HG03175 (cell line): Measurements from ENCODE around the gene KIF24.
"Not testable (repeated sequence)": the region's sequence is repeated elsewhere in the genome, so short reads cannot be mapped to it uniquely, and the experiment has no call there.

Experiments used
- ATAC-seq: cut with Tn5 transposase; IDR thresholded peaks from one replicate; pipeline ENCODE4 v1.9.1; 2021; ENCODE audit warnings: mild to moderate bottlenecking, moderate library complexity; ENCODE audit not compliant: unreplicated experiment

The KIF24 gene

GRCh38 chr9:34332076-34332964 lies 3.3 kb upstream of the KIF24 start:
- ATAC-seq = no peak

GRCh38 chr9:34331196-34331595 lies 2.1 kb upstream of the KIF24 start:
- ATAC-seq = no peak

GRCh38 chr9:34328500-34328986 lies 525 bp downstream of the KIF24 start:
- ATAC-seq = no peak

- no peak for ATAC-seq
Observed at GRCh38 chr9:34326690-34327089, 2.4 kb downstream of the KIF24 start.

GRCh38 chr9:34322899-34323591 lies 6.0 kb downstream of the KIF24 start:
- ATAC-seq = no peak

- no peak for ATAC-seq
Observed at GRCh38 chr9:34321451-34321850, 7.6 kb downstream of the KIF24 start.

GRCh38 chr9:34318163-34318790 lies 10.8 kb downstream of the KIF24 start:
- ATAC-seq = no peak

GRCh38 chr9:34317436-34317835 lies 11.6 kb downstream of the KIF24 start:
- ATAC-seq = no peak

- no peak for ATAC-seq
Observed at GRCh38 chr9:34311499-34312185, 17.4 kb downstream of the KIF24 start.

GRCh38 chr9:34310215-34310614 lies 18.9 kb downstream of the KIF24 start:
- no peak for ATAC-seq

GRCh38 chr9:34308316-34308715 lies 20.8 kb downstream of the KIF24 start:
- not testable (repeated sequence) for ATAC-seq

- not testable (repeated sequence) for ATAC-seq
Observed at GRCh38 chr9:34301064-34301463, 28.0 kb downstream of the KIF24 start.

- no peak for ATAC-seq
Observed at GRCh38 chr9:34292552-34292951, 36.5 kb downstream of the KIF24 start.

- no peak for ATAC-seq
Observed at GRCh38 chr9:34291423-34291822, 37.6 kb downstream of the KIF24 start.

GRCh38 chr9:34291023-34291422 lies 38.0 kb downstream of the KIF24 start:
- no peak for ATAC-seq

GRCh38 chr9:34289159-34289558 lies 39.9 kb downstream of the KIF24 start:
- ATAC-seq = no peak

- ATAC-seq = no peak
Observed at GRCh38 chr9:34282096-34282495, 47.0 kb downstream of the KIF24 start.

GRCh38 chr9:34279411-34279810 lies 49.7 kb downstream of the KIF24 start:
- no peak for ATAC-seq
